OCI-LY7 (cell line): Measurements from ENCODE around the gene BANF2. TPM values are rescaled to one million over a fixed set of nuclear protein-coding genes. Genes with fewer than 3 reads are reported as not detected.

Experiments
- BruUV-seq: library from RNA; stranded (reverse); fragments of 400-500 nt; replicated peaks from 2 replicates; lab custom pipeline; 2021; lab: Mats Ljungman, UMichigan
- CTCF ChIA-PET: fragments of 300-600 bp; sonication (Branson Sonifier 250); formaldehyde crosslinking; loops from one replicate; lab custom pipeline; 2022; ENCODE audit warnings: antibody characterized with exemption; ENCODE audit not compliant: unreplicated experiment; lab: Charles Lee
- POLR2A ChIA-PET: fragments of 300-600 bp; sonication (Branson Sonifier 250); formaldehyde crosslinking; loops from one replicate; lab custom pipeline; 2022; ENCODE audit warnings: antibody characterized with exemption; lab: Charles Lee
- DNase-seq: peaks from one replicate; pipeline ENCODE4 v3.0.0-alpha.2; 2015; ENCODE audit warnings: low spot score
- H2AFZ ChIP-seq: fragments of 200-600 bp; sonication (generic), shearing (Covaris generic); 2 replicates; pipeline ENCODE4 v1.6.1; 2014; ENCODE audit warnings: mild to moderate bottlenecking, antibody characterized with exemption, low read length, moderate library complexity
- H3K27ac ChIP-seq: fragments of 200-600 bp; sonication (generic); 2 replicates; pipeline ENCODE4 v1.5.1; 2014; ENCODE audit warnings: mixed run types, low read depth, mild to moderate bottlenecking, moderate library complexity, low read length, inconsistent platforms; ENCODE audit not compliant: poor library complexity, severe bottlenecking
- H3K36me3 ChIP-seq: fragments of 200-600 bp; sonication (generic); 2 replicates; pipeline ENCODE4 v1.6.1; 2014; ENCODE audit warnings: mild to moderate bottlenecking, antibody characterized with exemption, low read length, moderate library complexity, mixed read lengths; ENCODE audit not compliant: insufficient read depth
- H3K4me1 ChIP-seq: fragments of 200-600 bp; sonication (generic); 2 replicates; pipeline ENCODE4 v1.5.1; 2014; ENCODE audit warnings: mild to moderate bottlenecking, low read length; ENCODE audit not compliant: insufficient read depth, poor library complexity, severe bottlenecking
- H3K4me2 ChIP-seq: fragments of 200-600 bp; sonication (generic); 2 replicates; pipeline ENCODE4 v1.6.1; 2014; ENCODE audit warnings: mild to moderate bottlenecking, low read length
- H3K4me3 ChIP-seq: fragments of 200-600 bp; sonication (generic); 2 replicates; pipeline ENCODE4 v1.5.1; 2014; ENCODE audit warnings: mild to moderate bottlenecking, low read depth, low read length; ENCODE audit not compliant: poor library complexity, severe bottlenecking
- H3K79me2 ChIP-seq: fragments of 200-600 bp; sonication (generic); 2 replicates; pipeline ENCODE4 v1.6.1; 2016; ENCODE audit warnings: low read depth, mild to moderate bottlenecking, low read length, moderate library complexity, mixed read lengths; ENCODE audit not compliant: insufficient read depth
- H3K9me2 ChIP-seq: fragments of 200-600 bp; sonication (generic); 2 replicates; pipeline ENCODE4 v1.6.1; 2016; ENCODE audit warnings: mild to moderate bottlenecking, low read length, mixed read lengths; ENCODE audit not compliant: insufficient read depth
- H3K9me3 ChIP-seq: fragments of 200-600 bp; sonication (generic); 2 replicates; pipeline ENCODE4 v1.6.1; 2014; ENCODE audit warnings: mild to moderate bottlenecking, mixed run types, low read length, mixed read lengths
- H4K20me1 ChIP-seq: fragments of 200-600 bp; sonication (generic); 2 replicates; pipeline ENCODE4 v1.6.1; 2014; ENCODE audit warnings: mild to moderate bottlenecking, antibody characterized with exemption, low read length, moderate library complexity, mixed read lengths; ENCODE audit not compliant: insufficient read depth
- EZH2phosphoT487 ChIP-seq: fragments of 200-600 bp; sonication (generic); IDR thresholded peaks from 2 replicates; pipeline ENCODE4 v1.6.1; 2018; ENCODE audit warnings: low read depth, borderline replicate concordance, mild to moderate bottlenecking, mixed run types, antibody characterized with exemption, low read length, moderate library complexity, mixed read lengths
- intact Hi-C: fragments of 100-400 bp; cut with micrococcal nuclease; formaldehyde crosslinking; loops from one replicate; pipeline ENCODE4 v1.10.0; 2022; ENCODE audit not compliant: unreplicated experiment
- total RNA-seq, 2 experiments: library from RNA; depleted of rRNA in 1 of 2; stranded (reverse); fragments of >200 nt in 1 of 2; shearing (Covaris generic) in 1 of 2; gene quantifications; 2 replicates each; pipeline ENCODE4 v1.2.3, GENCODE V29; 2014 to 2022
- TF ChIP-seq, protein P1 (sequence below): fragments of 200-600 bp; sonication (generic); conservative IDR thresholded peaks from 2 replicates; pipeline ENCODE4 v1.5.1; 2014; ENCODE audit warnings: mild to moderate bottlenecking, antibody characterized with exemption, low read length, moderate library complexity, mixed read lengths

The BANF2 gene
- total RNA-seq, 2 experiments from 2014 or later: not detected

- TF ChIP-seq, protein P1, sequence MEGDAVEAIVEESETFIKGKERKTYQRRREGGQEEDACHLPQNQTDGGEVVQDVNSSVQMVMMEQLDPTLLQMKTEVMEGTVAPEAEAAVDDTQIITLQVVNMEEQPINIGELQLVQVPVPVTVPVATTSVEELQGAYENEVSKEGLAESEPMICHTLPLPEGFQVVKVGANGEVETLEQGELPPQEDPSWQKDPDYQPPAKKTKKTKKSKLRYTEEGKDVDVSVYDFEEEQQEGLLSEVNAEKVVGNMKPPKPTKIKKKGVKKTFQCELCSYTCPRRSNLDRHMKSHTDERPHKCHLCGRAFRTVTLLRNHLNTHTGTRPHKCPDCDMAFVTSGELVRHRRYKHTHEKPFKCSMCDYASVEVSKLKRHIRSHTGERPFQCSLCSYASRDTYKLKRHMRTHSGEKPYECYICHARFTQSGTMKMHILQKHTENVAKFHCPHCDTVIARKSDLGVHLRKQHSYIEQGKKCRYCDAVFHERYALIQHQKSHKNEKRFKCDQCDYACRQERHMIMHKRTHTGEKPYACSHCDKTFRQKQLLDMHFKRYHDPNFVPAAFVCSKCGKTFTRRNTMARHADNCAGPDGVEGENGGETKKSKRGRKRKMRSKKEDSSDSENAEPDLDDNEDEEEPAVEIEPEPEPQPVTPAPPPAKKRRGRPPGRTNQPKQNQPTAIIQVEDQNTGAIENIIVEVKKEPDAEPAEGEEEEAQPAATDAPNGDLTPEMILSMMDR: no peak
- no peak for TF ChIP-seq EZH2phosphoT487
- BruUV-seq: no TSS peak
- Histone ChIP-seq H3K4me2 (no peak overlapping the region), H3K79me2 (no peaks in the 10 kb centered on the region), H3K36me3 (no peaks in the 10 kb centered on the region), H3K4me3 (no peak overlapping the region), H3K4me1 (no peaks in the 10 kb centered on the region), H2AFZ (no peak overlapping the region), H3K9me2 (no peaks in the 10 kb centered on the region), H3K9me3 (no peaks in the 10 kb centered on the region), H3K27ac (no peak overlapping the region), H4K20me1 (no peaks in the 10 kb centered on the region)
- CTCF ChIA-PET: no interaction called here
- no peak for DNase-seq
- POLR2A ChIA-PET: interaction anchor here (0.6 to 1.2 kb wide), 3 partner anchors 23 to 57 kb away, joined by 3 read pairs; no protein-coding TSS in a partner anchor
- intact Hi-C loops: no loop called here
These were observed 71.6 kb downstream of the BANF2 start for GRCh38 chr20:17771206-17772004.

- Histone ChIP-seq H3K4me2 (no peak overlapping the region), H3K79me2 (no peaks in the 10 kb centered on the region), H4K20me1 (no peaks in the 10 kb centered on the region), H3K27ac (no peak overlapping the region), H2AFZ (no peak overlapping the region), H3K4me3 (no peak overlapping the region), H3K9me2 (no peaks in the 10 kb centered on the region), H3K9me3 (no peaks in the 10 kb centered on the region), H3K36me3 (no peaks in the 10 kb centered on the region), H3K4me1 (no peaks in the 10 kb centered on the region)
- ChIA-PET POLR2A (interaction anchor here (0.9 to 1.2 kb wide), 2 partner anchors 24 to 43 kb away, joined by 3 read pairs; no protein-coding TSS in a partner anchor), CTCF (no interaction called here)
- intact Hi-C loops: no loop called here
- no peak for DNase-seq
- BruUV-seq: no TSS peak
- TF ChIP-seq, protein P1: no peak
- no peak for TF ChIP-seq EZH2phosphoT487
These were observed 72.2 kb downstream of the BANF2 start for GRCh38 chr20:17772005-17772343.

- ChIA-PET CTCF (interaction anchor here (0.7 kb wide), 1 partner anchor 9 kb away, joined by 3 read pairs; no protein-coding TSS in a partner anchor), POLR2A (no interaction called here)
- H3K36me3 ChIP-seq: no peaks in the 10 kb centered on the region
- H3K9me3 ChIP-seq: no peaks in the 10 kb centered on the region
- no TSS peak for BruUV-seq
- no peaks in the 10 kb centered on the region for H3K79me2 ChIP-seq
- intact Hi-C loops: no loop called here
- no peaks in the 10 kb centered on the region for H3K4me1 ChIP-seq
- DNase-seq: no peak
- no peaks in the 10 kb centered on the region for H3K9me2 ChIP-seq
- no peaks in the 10 kb centered on the region for H4K20me1 ChIP-seq
- no peak overlapping the region for H3K4me3 ChIP-seq
- H2AFZ ChIP-seq: no peak overlapping the region
- no peak overlapping the region for H3K4me2 ChIP-seq
- H3K27ac ChIP-seq: no peak overlapping the region
- TF ChIP-seq, protein P1: no peak
- TF ChIP-seq EZH2phosphoT487: no peak
These were observed 73.9 kb downstream of the BANF2 start for GRCh38 chr20:17773619-17774018.
